Smooth muscle cell (in vitro differentiated cells): ENCODE measurements around the gene EBPL. TPM values are rescaled to one million over a fixed set of nuclear protein-coding genes. Genes with fewer than 3 reads are reported as not detected.
A peak's percentile ranks its signal among the peaks of the same experiment; 100 is the strongest.

Experiments
- DNase-seq: peaks from one replicate; lab custom pipeline; 2025; ENCODE audit not compliant: unreplicated experiment; lab: John Stamatoyannopoulos, UW
- H2AFZ ChIP-seq: fragments of 200-600 bp; sonication (generic); 2 replicates; pipeline ENCODE4 v1.6.0; 2016; ENCODE audit warnings: antibody characterized with exemption, low read depth, mild to moderate bottlenecking
- H3F3A ChIP-seq: fragments of 200-600 bp; sonication (generic); 2 replicates; pipeline ENCODE4 v1.6.0; 2017; ENCODE audit warnings: antibody characterized with exemption, low read depth
- H3K27ac ChIP-seq: fragments of 200-600 bp; sonication (generic); 2 replicates; pipeline ENCODE4 v1.5.1; 2016; ENCODE audit warnings: low read depth, mild to moderate bottlenecking
- H3K27me3 ChIP-seq: fragments of 200-600 bp; sonication (generic); 2 replicates; pipeline ENCODE4 v1.6.1; 2016; ENCODE audit warnings: low read depth, mild to moderate bottlenecking
- H3K36me3 ChIP-seq: fragments of 200-600 bp; sonication (generic); 2 replicates; pipeline ENCODE4 v1.5.1; 2016; ENCODE audit warnings: low read depth
- H3K4me1 ChIP-seq: fragments of 200-600 bp; sonication (generic); 2 replicates; pipeline ENCODE4 v1.5.1; 2016; ENCODE audit warnings: low read depth
- H3K4me2 ChIP-seq: fragments of 200-600 bp; sonication (generic); 2 replicates; pipeline ENCODE4 v1.6.0; 2016; ENCODE audit warnings: mild to moderate bottlenecking
- H3K4me3 ChIP-seq: fragments of 200-600 bp; sonication (generic); 2 replicates; pipeline ENCODE4 v1.5.1; 2016; ENCODE audit warnings: mild to moderate bottlenecking
- H3K79me2 ChIP-seq: fragments of 200-600 bp; sonication (generic); 2 replicates; pipeline ENCODE4 v1.6.0; 2016; ENCODE audit warnings: low read depth, mild to moderate bottlenecking
- H3K9ac ChIP-seq: fragments of 200-600 bp; sonication (generic); 2 replicates; pipeline ENCODE4 v1.6.0; 2016; ENCODE audit warnings: low read depth
- H3K9me3 ChIP-seq: fragments of 200-600 bp; sonication (generic); replicated peaks from 2 replicates; pipeline ENCODE4 v1.5.1; 2016; ENCODE audit warnings: low read depth
- H4K20me1 ChIP-seq: fragments of 200-600 bp; sonication (generic); 2 replicates; pipeline ENCODE4 v1.6.0; 2016; ENCODE audit warnings: low read depth
- CTCF ChIP-seq: fragments of 200-600 bp; sonication (generic); IDR thresholded peaks from 2 replicates; pipeline ENCODE4 v1.5.1; 2017; ENCODE audit warnings: borderline replicate concordance, mild to moderate bottlenecking, antibody characterized with exemption; ENCODE audit not compliant: insufficient read depth, poor library complexity, severe bottlenecking
- WGBS: methylation state at CpG from one replicate; pipeline ENCODE4 v1.1.7; 2016; ENCODE audit warnings: low lambda C conversion rate; 5-methylcytosine and 5-hydroxymethylcytosine counted together
- polyA plus RNA-seq: library from polyadenylated mRNA; unstranded; fragments of >200 nt; fragmentation: Nextera tagmentation; extraction: Ambion mirVana; gene quantifications from 2 replicates; pipeline ENCODE4 v1.2.1, GENCODE V29; 2016
- total RNA-seq: library from RNA; depleted of rRNA; stranded (reverse); fragments of >200 nt; gene quantifications from 2 replicates; pipeline ENCODE4 v1.2.3, GENCODE V29; 2014

The EBPL gene
- total and polyA plus RNA-seq, 2 experiments from 2014 or later = 86.5 to 108 TPM

GRCh38 chr13:49733181-49733951, 42.1 kb upstream of the EBPL start:
- Histone ChIP-seq H3K36me3 (no peaks in the 10 kb centered on the region), H4K20me1 (peaks cover 4% of the 10 kb centered on the region), H3K9me3 (no peaks in the 10 kb centered on the region), H3K4me2 (no peak overlapping the region), H3K27me3 (no peaks in the 10 kb centered on the region), H3K27ac (no peak overlapping the region), H3F3A (no peaks in the 10 kb centered on the region), H3K4me1 (peaks cover 4% of the 10 kb centered on the region), H3K79me2 (no peaks in the 10 kb centered on the region), H3K4me3 (no peak overlapping the region), H2AFZ (no peak overlapping the region), H3K9ac (no peak overlapping the region)
- TF ChIP-seq CTCF = no peak
- 95% methylated on average over 12 of the region's 12 CpGs for WGBS
- no peak for DNase-seq

DNA sequence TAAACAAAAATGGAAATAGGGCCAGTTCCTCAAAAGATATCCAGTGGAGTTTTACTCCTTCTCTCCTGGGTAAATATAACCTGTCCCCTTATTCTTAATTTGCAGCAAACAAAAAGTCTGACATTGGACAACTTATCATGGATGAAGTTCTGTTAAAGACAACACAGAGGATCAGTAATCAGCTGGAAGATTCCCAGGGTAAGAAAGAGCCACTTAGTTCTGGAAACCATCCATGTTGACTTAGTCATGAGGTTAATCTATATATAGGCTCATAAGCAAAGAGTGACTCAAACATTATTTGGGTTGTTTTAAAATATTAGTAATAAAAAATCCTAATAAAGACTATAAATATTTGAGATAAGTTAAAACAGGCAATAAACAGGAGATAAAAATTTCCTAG, 40.5 kb upstream of the EBPL start:
- H4K20me1 ChIP-seq = peaks cover 4% of the 10 kb centered on the region
- peak overlapping the region; percentile 61 for H3K27ac ChIP-seq
- H3K4me1 ChIP-seq = peaks cover 4% of the 10 kb centered on the region
- no peak overlapping the region for H2AFZ ChIP-seq
- no peak overlapping the region for H3K4me3 ChIP-seq
- DNase-seq = no peak
- peak overlapping the region; percentile 28 for H3K4me2 ChIP-seq
- H3K9me3 ChIP-seq = no peaks in the 10 kb centered on the region
- H3K27me3 ChIP-seq = no peaks in the 10 kb centered on the region
- TF ChIP-seq CTCF = no peak
- H3K79me2 ChIP-seq = no peaks in the 10 kb centered on the region
- no peaks in the 10 kb centered on the region for H3F3A ChIP-seq
- H3K9ac ChIP-seq = no peak overlapping the region
- no peaks in the 10 kb centered on the region for H3K36me3 ChIP-seq

DNA sequence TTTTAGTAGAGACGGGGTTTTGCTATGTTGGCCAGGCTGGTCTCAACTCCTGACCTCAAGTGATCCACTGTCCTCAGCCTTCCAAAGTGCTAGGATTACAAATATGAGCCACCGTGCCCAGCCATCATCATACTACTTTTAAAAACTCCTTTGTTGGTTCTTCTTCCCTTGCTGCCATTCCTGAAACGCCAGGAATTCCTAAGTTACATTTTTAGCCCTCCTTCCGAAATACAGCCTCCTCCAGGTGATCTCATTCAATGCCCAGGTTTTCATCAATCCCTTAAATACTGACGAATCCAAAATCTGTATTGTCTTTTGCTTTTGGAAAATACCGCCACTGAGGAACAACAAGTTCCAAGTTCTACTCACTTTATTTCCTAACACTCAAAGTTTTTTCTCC, 25.3 kb upstream of the EBPL start:
- no peaks in the 10 kb centered on the region for H3K27me3 ChIP-seq
- WGBS = 95% methylated on average over 6 of the region's 6 CpGs
- H3K4me1 ChIP-seq = no peaks in the 10 kb centered on the region
- H3K4me3 ChIP-seq = no peak overlapping the region
- H3K9ac ChIP-seq = no peak overlapping the region
- H3K4me2 ChIP-seq = no peak overlapping the region
- no peaks in the 10 kb centered on the region for H4K20me1 ChIP-seq
- no peak for TF ChIP-seq CTCF
- peaks cover 4% of the 10 kb centered on the region for H3K79me2 ChIP-seq
- DNase-seq = no peak
- H3F3A ChIP-seq = no peaks in the 10 kb centered on the region
- peaks cover 66% of the 10 kb centered on the region for H3K36me3 ChIP-seq
- no peak overlapping the region for H3K27ac ChIP-seq
- no peak overlapping the region for H2AFZ ChIP-seq
- H3K9me3 ChIP-seq = peaks cover 29% of the 10 kb centered on the region

DNA sequence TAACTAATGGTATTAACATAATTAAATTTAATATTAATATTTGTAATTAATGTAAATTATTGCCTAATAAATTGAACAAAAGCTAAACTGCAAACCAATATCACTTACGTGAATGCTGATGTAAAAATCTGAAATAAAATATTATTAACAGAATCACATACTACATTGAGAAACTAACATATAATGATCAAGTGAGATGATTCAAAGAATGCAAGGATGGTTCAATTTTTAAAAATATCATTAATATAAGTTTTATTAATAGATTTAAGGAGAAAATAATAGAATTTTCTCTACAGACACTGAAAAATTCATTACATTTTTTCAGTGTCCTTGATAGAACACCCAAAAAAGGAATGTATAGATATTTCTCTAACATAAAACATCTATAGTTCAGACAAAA, 23.5 kb upstream of the EBPL start:
- Histone ChIP-seq H2AFZ (no peak overlapping the region), H3K9ac (no peak overlapping the region), H3F3A (no peaks in the 10 kb centered on the region), H3K4me3 (no peak overlapping the region), H3K36me3 (peaks cover 54% of the 10 kb centered on the region), H4K20me1 (no peaks in the 10 kb centered on the region), H3K9me3 (peaks cover 29% of the 10 kb centered on the region), H3K27me3 (no peaks in the 10 kb centered on the region), H3K4me1 (no peaks in the 10 kb centered on the region), H3K27ac (no peak overlapping the region), H3K4me2 (no peak overlapping the region), H3K79me2 (peaks cover 4% of the 10 kb centered on the region)
- DNase-seq = no peak
- 94% methylated on average over 1 of the region's 1 CpG for WGBS
- TF ChIP-seq CTCF = no peak
